Osteocyte (in vitro differentiated cells): Measurements from ENCODE around the gene IL1A. TPM values are rescaled to one million over a fixed set of nuclear protein-coding genes. Genes with fewer than 3 reads are reported as not detected.

ENCODE experiments used
- DNase-seq: peaks from one replicate; pipeline ENCODE4 v3.0.0; 2021; ENCODE audit warnings: mixed read lengths; ENCODE audit not compliant: unreplicated experiment; ENCODE audit errors: extremely low spot score
- H3K27ac Mint-ChIP-seq: one replicate; pipeline ENCODE4 v1.8.0; 2021; ENCODE audit warnings: mild to moderate bottlenecking, mixed read lengths; ENCODE audit not compliant: unreplicated experiment
- H3K27me3 Mint-ChIP-seq: one replicate; pipeline ENCODE4 v1.8.0; 2021; ENCODE audit warnings: mixed read lengths; ENCODE audit not compliant: unreplicated experiment
- H3K36me3 Mint-ChIP-seq: one replicate; pipeline ENCODE4 v1.8.0; 2021; ENCODE audit warnings: mixed read lengths; ENCODE audit not compliant: unreplicated experiment
- H3K4me1 Mint-ChIP-seq: one replicate; pipeline ENCODE4 v1.8.0; 2021; ENCODE audit warnings: mixed read lengths; ENCODE audit not compliant: unreplicated experiment
- H3K4me3 Mint-ChIP-seq: one replicate; pipeline ENCODE4 v1.8.0; 2021; ENCODE audit warnings: mild to moderate bottlenecking, moderate library complexity, mixed read lengths; ENCODE audit not compliant: unreplicated experiment
- H3K9me3 Mint-ChIP-seq: one replicate; pipeline ENCODE4 v1.8.0; 2021; ENCODE audit warnings: mixed read lengths; ENCODE audit not compliant: unreplicated experiment
- total RNA-seq: library from RNA; stranded (reverse); gene quantifications from 2 replicates; pipeline ENCODE4 v1.2.1, GENCODE V29; 2021
- TF ChIP-seq, protein P1 (sequence below): fragments of 200-600 bp; sonication (generic); IDR thresholded peaks from 2 replicates; pipeline ENCODE4 v1.5.0; 2021; ENCODE audit warnings: antibody characterized with exemption, mild to moderate bottlenecking, moderate library complexity

The IL1A gene
- total RNA-seq, 1 donor from 2014 or later, result not detected

DNA sequence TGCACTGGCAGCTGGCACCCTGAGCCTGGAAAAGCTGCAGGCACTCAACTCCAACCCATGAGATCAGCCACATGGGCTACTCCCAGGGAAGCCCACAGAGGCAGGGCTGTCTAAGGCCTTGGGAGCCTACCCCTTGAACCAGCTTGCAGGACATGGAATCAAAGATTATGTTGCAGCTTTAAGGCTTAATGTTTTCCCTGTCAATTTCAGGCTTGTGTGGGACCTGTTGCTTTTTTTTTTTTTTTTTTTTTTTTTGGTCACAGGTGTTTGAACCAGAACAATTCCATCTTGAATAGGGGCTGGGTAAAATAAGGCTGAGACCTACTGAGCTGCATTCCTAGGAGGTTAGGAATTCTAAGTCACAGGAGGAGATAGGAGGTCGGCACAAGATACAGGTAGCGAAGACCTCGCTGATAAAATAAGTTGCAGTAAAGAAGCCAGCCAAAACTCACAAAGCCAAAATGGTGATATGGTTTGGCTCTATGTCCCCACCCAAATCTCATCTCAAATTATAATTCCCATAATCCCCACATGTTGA lies 7.5 kb upstream of the IL1A start:
- Mint-ChIP-seq H3K27ac (no peak overlapping the region), H3K4me1 (peaks cover 4% of the 10 kb centered on the region), H3K27me3 (no peaks in the 10 kb centered on the region), H3K4me3 (no peak overlapping the region), H3K36me3 (no peaks in the 10 kb centered on the region), H3K9me3 (no peaks in the 10 kb centered on the region)
- DNase-seq, result no peak
- TF ChIP-seq, protein P1, sequence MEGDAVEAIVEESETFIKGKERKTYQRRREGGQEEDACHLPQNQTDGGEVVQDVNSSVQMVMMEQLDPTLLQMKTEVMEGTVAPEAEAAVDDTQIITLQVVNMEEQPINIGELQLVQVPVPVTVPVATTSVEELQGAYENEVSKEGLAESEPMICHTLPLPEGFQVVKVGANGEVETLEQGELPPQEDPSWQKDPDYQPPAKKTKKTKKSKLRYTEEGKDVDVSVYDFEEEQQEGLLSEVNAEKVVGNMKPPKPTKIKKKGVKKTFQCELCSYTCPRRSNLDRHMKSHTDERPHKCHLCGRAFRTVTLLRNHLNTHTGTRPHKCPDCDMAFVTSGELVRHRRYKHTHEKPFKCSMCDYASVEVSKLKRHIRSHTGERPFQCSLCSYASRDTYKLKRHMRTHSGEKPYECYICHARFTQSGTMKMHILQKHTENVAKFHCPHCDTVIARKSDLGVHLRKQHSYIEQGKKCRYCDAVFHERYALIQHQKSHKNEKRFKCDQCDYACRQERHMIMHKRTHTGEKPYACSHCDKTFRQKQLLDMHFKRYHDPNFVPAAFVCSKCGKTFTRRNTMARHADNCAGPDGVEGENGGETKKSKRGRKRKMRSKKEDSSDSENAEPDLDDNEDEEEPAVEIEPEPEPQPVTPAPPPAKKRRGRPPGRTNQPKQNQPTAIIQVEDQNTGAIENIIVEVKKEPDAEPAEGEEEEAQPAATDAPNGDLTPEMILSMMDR, result no peak

DNA sequence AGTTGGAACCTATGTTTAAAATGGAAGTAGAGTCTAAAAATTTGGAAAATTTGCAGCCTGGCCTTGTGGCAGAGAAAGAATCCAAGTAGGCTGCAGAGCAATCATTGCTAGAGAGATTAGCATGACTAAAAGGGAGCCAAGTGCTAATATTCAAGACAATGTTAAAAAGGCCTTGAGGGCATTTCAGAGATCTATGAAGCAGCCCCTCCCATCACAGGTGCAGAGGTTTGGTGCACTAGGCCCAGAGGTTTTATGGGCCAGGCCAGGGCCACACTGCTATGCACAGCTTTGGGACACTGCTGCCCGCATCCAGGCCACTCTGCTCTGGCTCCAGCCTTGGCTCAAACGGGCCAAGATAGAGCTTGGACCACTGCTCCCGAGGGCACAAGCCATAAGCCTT lies 6.7 kb upstream of the IL1A start:
- Mint-ChIP-seq H3K4me1 (peaks cover 4% of the 10 kb centered on the region), H3K36me3 (no peaks in the 10 kb centered on the region), H3K4me3 (no peak overlapping the region), H3K27ac (no peak overlapping the region), H3K9me3 (no peaks in the 10 kb centered on the region), H3K27me3 (no peaks in the 10 kb centered on the region)
- no peak for DNase-seq
- TF ChIP-seq, protein P1, result no peak

DNA sequence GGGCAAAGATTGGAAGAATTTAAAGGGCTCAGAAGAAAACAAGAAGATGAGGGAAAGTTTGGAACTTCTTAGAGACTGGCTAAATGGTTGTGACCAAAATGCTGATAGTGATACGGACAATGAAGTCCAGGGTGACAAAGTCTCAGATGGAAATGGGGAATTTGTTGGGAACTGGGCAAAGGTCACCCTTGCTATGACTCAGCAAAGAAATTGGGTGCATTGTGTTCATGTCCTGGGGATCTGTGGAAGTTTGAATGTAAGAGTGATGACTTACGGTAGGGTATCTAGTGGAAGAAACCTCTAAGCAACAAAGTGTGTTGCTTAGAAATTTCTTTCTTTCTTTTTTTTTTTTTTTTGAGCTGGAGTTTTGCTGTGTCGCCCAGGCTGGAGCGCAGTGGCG lies 6.0 kb upstream of the IL1A start:
- H3K4me1 Mint-ChIP-seq, result peaks cover 4% of the 10 kb centered on the region
- no peak overlapping the region for H3K27ac Mint-ChIP-seq

DNA sequence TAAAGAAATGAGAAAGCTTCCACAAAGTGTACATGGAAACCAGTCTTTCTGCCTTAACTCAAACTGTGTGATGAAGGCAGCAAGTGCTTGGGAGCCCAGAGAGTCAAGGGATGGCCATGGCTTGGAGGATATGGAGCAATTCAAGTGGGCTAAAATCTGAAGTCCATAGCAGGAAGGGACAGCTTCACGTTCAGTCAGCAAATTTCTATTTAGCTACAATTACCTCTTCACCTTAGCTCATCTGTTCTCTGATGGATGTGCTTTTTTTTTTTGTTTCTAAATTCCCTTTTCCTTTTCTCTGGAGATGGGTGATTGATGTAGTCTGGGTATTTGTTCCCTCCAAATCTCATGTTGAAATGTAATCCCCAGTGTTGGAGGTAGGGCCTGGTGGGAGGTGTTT lies 4.9 kb upstream of the IL1A start:
- no peaks in the 10 kb centered on the region for H3K36me3 Mint-ChIP-seq
- no peak for DNase-seq
- no peaks in the 10 kb centered on the region for H3K9me3 Mint-ChIP-seq
- TF ChIP-seq, protein P1, result no peak
- H3K4me3 Mint-ChIP-seq, result no peak overlapping the region
- H3K27ac Mint-ChIP-seq, result no peak overlapping the region
- H3K4me1 Mint-ChIP-seq, result peaks cover 6% of the 10 kb centered on the region
- no peaks in the 10 kb centered on the region for H3K27me3 Mint-ChIP-seq

More for the DNA sequence above, 6.0 kb upstream of the IL1A start:
- Mint-ChIP-seq H3K9me3 (no peaks in the 10 kb centered on the region), H3K36me3 (no peaks in the 10 kb centered on the region), H3K4me3 (no peak overlapping the region), H3K27me3 (no peaks in the 10 kb centered on the region)
- DNase-seq, result no peak
- TF ChIP-seq, protein P1, result no peak

DNA sequence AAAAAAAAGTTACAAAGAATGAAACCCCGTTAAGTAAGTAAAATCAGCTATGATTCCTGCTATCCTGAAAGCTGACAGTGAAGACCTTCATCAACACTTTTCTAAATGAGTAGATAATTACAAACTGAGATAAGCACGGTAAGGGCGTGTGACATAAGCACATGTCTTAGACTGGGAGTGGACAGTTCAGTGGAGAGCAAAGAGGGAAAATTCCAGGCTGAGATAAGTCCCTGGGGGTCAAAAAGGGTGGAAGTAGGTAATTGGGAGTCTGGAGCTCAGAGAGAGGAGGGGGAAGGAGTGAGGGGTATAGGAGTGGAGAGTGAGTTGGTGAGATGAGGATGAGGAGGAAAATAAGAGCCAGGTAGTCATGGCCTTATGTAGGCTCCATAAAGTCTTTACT lies 4.4 kb upstream of the IL1A start:
- Mint-ChIP-seq H3K9me3 (no peaks in the 10 kb centered on the region), H3K27ac (no peak overlapping the region), H3K27me3 (no peaks in the 10 kb centered on the region), H3K4me3 (no peak overlapping the region), H3K36me3 (no peaks in the 10 kb centered on the region), H3K4me1 (peaks cover 7% of the 10 kb centered on the region)
- DNase-seq, result no peak
- TF ChIP-seq, protein P1, result no peak
